ENCODE data around the gene RFPL3.
"Not testable (repeated sequence)": the region's sequence is repeated elsewhere in the genome, so short reads cannot be mapped to it uniquely, and the experiment has no call there.

The RFPL3 gene

GRCh38 chr22:32331236-32331917, 26.3 kb upstream of the RFPL3 start:
- no peak for DNase-seq

- no peak for DNase-seq
Measured at GRCh38 chr22:32331918-32332725, 25.5 kb upstream of the RFPL3 start.

- DNase-seq: no peak
Measured at GRCh38 chr22:32333141-32333768, 24.4 kb upstream of the RFPL3 start.

- DNase-seq: no peak
Measured at GRCh38 chr22:32333769-32334659, 23.7 kb upstream of the RFPL3 start.

- DNase-seq: no peak
Measured at GRCh38 chr22:32334660-32335365, 22.9 kb upstream of the RFPL3 start.

- DNase-seq: no peak
Measured at GRCh38 chr22:32335471-32335870, 22.2 kb upstream of the RFPL3 start.

GRCh38 chr22:32336121-32336603, 21.5 kb upstream of the RFPL3 start:
- DNase-seq: no peak

- DNase-seq: no peak
Measured at GRCh38 chr22:32336771-32337424, 20.8 kb upstream of the RFPL3 start.

GRCh38 chr22:32337425-32337824, 20.2 kb upstream of the RFPL3 start:
- DNase-seq: not testable (repeated sequence)

- DNase-seq: no peak
Measured at GRCh38 chr22:32338757-32339156, 18.9 kb upstream of the RFPL3 start.

- no peak for DNase-seq
Measured at GRCh38 chr22:32339190-32340012, 18.3 kb upstream of the RFPL3 start.

GRCh38 chr22:32340411-32340810, 17.3 kb upstream of the RFPL3 start:
- no peak for DNase-seq

- no peak for DNase-seq
Measured at GRCh38 chr22:32341122-32341740, 16.4 kb upstream of the RFPL3 start.

- DNase-seq: no peak
Measured at GRCh38 chr22:32342977-32343376, 14.7 kb upstream of the RFPL3 start.

GRCh38 chr22:32343941-32344340, 13.7 kb upstream of the RFPL3 start:
- no peak for DNase-seq

GRCh38 chr22:32348031-32348611, 9.5 kb upstream of the RFPL3 start:
- DNase-seq: no peak

GRCh38 chr22:32351875-32352274, 5.8 kb upstream of the RFPL3 start:
- not testable (repeated sequence) for DNase-seq

GRCh38 chr22:32352681-32353080, 5.0 kb upstream of the RFPL3 start:
- no peak for DNase-seq

GRCh38 chr22:32353292-32353691, 4.4 kb upstream of the RFPL3 start:
- no peak for DNase-seq

- no peak for DNase-seq
Measured at GRCh38 chr22:32353840-32354239, 3.8 kb upstream of the RFPL3 start.
